GM19324 (cell line): ENCODE data around the gene SLC25A44.
"Not testable (repeated sequence)": the region's sequence is repeated elsewhere in the genome, so short reads cannot be mapped to it uniquely, and the experiment has no call there.

ENCODE experiments used
- ATAC-seq: cut with Tn5 transposase; IDR thresholded peaks from one replicate; pipeline ENCODE4 v1.9.1; 2021; ENCODE audit warnings: mild to moderate bottlenecking, moderate library complexity; ENCODE audit not compliant: unreplicated experiment, low FRiP score

The SLC25A44 gene

GRCh38 chr1:156198831-156199349 lies 5.0 kb downstream of the SLC25A44 start:
- no peak for ATAC-seq

- ATAC-seq: no peak
Measured at GRCh38 chr1:156200044-156200443, 6.1 kb downstream of the SLC25A44 start.

DNA sequence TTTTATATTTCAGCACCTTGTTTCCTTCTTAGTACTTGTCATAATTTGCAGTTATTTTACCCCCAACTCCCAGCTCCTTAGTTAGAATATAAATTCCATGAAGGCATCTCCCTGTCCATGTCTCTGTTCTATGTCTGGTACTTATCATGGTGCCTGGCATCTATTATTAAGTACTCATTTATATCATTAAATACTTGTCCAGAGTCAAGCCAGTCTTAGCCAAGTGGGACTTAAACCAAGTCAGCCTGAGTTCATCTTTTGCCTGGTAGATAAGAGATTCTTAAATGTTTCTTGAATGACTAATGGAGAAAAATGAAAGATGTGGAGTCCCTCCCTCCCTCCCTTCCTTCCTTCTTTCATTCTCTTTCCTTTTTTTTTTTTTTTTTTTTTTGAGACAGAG lies 9.4 kb downstream of the SLC25A44 start:
- no peak for ATAC-seq

DNA sequence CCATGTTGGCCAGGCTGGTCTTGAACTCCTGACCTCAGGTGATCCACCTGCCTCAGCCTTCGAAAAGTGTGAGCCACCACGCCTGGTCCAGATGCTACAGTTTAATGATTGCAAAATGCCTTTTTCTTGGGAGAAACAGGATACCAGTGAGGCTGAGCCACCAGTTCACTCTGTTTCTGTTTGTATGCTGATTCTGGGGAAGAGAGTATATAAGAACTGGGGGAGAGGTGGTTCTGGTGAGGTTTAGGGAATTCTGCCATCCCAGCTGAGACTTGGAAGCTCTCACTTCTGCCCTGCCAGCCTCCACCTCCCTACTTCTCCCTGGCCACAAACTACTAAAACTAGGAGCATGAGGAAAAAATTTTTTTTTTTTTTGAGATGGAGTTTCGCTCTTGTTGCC lies 10.8 kb downstream of the SLC25A44 start:
- ATAC-seq: no peak

GRCh38 chr1:156211243-156211642 lies 17.3 kb downstream of the SLC25A44 start:
- no peak for ATAC-seq

GRCh38 chr1:156212130-156212529 lies 18.2 kb downstream of the SLC25A44 start:
- no peak for ATAC-seq

GRCh38 chr1:156212833-156213643 lies 19.1 kb downstream of the SLC25A44 start, which contains the start of gene PMF1:
PMF1 (plus strand) TSS chr1:156213007; CDS start chr1:156213016, 9 bp downstream.
- peak; percentile 83 for ATAC-seq

- ATAC-seq: no peak
Measured at GRCh38 chr1:156213644-156213966, 19.7 kb downstream of the SLC25A44 start.

DNA sequence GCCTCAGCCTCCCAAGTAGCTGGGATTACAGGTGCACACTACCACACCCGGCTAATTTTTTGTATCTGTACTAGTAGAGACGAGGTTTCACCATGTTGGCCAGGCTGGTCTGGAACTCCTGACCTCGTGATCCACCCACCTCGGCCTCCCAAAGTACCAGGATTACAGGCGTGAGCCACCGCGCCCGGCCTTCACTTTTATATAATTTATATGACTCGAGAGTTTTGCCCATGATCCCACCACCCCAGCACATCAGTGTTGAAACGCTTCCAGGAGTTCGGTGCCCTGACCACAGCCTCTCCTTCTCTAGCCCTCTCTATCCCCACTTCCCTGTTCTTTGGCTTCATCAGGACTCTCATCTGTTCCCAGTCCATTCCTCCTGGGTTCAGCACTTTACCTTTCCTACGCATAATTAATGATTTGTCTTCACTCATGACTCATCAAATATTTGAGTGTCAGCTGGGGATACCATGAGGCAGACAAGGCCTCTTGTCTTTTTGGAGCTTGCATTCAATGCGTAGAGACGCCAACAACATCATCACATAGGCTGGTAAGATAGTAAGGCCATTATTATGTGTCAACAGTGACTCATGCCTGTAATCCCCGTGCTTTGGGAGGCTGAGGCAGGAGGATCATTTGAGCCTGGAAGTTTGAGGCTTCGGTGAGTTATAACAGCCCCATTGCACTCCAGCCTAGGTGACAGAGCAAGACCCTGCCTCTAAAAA lies 20.3 kb downstream of the SLC25A44 start:
- ATAC-seq: no peak

- not testable (repeated sequence) for ATAC-seq
Measured at GRCh38 chr1:156216361-156217086, 22.6 kb downstream of the SLC25A44 start.

GRCh38 chr1:156217871-156218270 lies 24.0 kb downstream of the SLC25A44 start:
- no peak for ATAC-seq

DNA sequence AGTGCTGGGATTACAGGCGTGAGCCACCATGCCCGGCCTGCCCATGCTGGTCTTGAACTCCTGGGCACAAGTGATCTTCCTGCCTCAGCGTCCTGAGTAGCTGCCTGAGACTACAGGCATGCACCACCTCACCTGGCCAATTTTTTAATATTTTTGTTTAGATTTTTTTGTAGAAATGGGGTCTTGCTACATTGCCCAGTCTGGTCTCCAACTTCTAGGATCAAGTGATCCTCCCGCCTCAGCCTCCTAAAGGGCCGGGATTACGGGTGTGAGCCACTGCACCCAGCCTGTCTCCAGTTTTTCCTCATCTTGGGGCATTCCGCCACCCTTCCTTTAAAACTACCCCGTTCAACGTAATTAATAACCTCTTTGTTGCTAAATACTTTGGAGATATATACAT lies 26.3 kb downstream of the SLC25A44 start:
- no peak for ATAC-seq

- no peak for ATAC-seq
Measured at GRCh38 chr1:156221986-156222692, 28.2 kb downstream of the SLC25A44 start.

DNA sequence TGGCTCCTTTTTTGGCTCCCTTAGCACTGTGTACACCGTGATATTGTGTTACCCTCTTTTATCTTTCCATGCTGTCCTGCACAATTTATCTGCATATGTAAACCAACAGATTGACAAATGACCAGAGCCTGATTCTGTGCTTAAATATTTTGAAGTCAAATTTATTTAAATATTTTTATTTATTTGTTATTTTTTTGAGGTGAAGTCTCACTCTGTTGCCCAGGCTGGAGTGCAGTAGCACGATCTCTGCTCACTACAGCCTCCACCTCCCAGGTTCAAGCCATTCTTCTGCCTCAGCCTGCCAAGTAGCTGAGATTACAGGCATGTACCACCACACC lies 31.7 kb downstream of the SLC25A44 start:
- ATAC-seq: no peak

DNA sequence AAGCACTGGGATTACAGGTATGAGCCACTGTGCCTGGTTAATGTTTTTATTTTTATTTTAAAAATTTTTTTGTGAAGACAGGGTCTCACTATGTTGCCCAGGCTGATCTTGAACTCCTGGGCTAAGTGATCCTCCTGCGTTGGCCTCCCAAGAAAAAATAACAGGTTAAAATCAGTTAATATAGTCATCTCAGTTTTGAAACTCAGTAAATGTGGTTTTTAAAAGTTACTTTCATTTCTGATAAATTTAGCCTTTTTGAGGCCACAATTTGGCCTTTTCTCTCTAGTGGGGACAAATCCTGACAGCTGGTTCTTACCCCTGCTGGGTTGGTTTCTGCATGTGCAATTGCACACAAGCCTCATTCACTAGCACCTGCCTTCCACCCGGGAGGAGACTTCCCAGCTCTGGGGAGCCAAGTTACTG lies 32.2 kb downstream of the SLC25A44 start:
- peak; percentile 64 for ATAC-seq

DNA sequence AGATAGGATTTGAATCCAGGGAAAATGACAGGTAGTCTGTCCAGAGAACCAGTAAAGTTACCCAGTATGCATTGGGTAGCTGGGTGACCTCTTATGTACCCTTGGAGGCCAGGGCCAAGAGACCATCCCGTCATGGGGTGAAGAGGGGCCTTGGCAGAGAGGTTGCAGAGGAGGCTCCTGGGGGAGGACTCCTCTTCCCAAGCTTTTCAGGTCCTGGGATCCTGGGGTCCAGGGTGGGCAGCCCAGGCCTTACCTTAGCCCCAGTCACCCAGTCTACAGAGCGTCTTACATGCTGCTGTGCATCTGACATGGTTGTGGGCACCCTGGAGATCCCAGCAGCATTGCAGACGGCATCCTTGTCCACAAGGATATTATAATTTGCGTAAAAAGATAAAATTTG lies 32.9 kb downstream of the SLC25A44 start:
- no peak for ATAC-seq

- no peak for ATAC-seq
Measured at GRCh38 chr1:156228501-156228900, 34.6 kb downstream of the SLC25A44 start.

- no peak for ATAC-seq
Measured at GRCh38 chr1:156229809-156230472, 36.0 kb downstream of the SLC25A44 start.

DNA sequence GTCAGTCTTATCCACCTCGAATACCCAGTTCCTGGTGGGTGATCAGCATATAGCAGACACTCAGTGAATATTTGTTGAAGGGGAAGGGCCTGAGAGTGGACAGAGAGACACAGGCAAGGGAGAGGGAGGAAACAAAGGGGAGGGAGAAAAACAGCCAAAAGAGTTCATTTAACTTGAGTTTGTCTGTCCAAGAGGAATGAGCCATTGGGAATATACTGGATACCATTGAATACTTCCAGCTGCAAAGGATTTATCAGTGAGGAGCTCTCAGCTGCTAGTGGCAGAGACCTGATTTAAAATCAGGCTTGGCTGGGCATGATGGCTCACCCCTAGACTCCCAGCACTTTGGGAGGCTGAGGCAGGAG lies 36.6 kb downstream of the SLC25A44 start:
- no peak for ATAC-seq
